Tongue (tissue), 2 donors: ENCODE data around the gene DLX1. TPM values are rescaled to one million over a fixed set of nuclear protein-coding genes. Genes with fewer than 3 reads are reported as not detected.

Experiments used
- DNase-seq: peaks from one replicate; pipeline ENCODE4 v3.0.0-alpha.2; 2015
- total RNA-seq: library from RNA; depleted of rRNA; stranded (reverse); fragments of >200 nt; gene quantifications from one replicate; pipeline ENCODE4 v1.2.3, GENCODE V29; 2014

The DLX1 gene
- total RNA-seq, 1 donor from 2014 or later, result 2.4 TPM

DNA sequence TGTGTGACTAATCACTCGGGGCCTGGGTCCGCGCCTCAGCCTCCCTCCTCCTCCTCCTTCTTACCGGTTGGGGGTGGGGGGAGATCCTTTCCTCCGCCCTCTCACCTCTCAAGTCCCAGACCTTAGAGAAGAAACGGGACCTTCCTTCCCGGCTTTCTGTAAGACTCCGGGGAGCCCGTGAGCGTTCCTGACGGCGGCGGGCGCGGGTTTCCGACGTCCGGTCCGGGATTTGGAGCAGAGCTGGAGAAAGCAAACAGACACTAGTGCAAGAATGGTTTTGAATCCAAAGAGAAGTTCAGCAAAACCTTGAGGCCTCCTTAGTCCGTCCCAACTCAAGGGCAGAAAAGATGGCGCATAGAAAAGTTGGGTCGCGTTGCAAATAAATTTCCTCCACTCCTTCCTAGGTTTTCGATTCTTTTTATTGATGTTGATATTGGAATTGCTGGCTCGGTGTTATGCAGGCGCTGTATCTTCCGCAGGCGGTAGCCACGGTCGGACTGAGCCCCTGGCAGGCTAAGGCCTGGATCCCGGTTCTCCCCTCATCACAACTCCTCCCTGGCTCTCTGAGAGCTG is 2.0 kb downstream of the DLX1 start:
- no peak for DNase-seq

DNA sequence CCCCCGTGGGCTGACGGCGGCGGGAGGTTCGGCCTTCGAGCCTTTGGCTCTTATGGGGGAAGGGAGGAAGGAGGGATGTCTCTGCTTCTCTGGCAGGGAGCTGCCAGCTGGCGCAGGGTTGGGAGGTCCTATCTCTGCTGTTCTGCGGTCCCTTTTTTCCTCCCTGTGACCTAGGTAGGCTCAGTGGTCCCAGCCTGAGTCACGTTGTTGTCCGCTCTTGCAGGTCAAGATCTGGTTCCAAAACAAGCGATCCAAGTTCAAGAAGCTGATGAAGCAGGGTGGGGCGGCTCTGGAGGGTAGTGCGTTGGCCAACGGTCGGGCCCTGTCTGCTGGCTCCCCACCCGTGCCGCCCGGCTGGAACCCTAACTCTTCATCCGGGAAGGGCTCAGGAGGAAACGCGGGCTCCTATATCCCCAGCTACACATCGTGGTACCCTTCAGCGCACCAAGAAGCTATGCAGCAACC is 2.5 kb downstream of the DLX1 start:
- DNase-seq, result no peak

DNA sequence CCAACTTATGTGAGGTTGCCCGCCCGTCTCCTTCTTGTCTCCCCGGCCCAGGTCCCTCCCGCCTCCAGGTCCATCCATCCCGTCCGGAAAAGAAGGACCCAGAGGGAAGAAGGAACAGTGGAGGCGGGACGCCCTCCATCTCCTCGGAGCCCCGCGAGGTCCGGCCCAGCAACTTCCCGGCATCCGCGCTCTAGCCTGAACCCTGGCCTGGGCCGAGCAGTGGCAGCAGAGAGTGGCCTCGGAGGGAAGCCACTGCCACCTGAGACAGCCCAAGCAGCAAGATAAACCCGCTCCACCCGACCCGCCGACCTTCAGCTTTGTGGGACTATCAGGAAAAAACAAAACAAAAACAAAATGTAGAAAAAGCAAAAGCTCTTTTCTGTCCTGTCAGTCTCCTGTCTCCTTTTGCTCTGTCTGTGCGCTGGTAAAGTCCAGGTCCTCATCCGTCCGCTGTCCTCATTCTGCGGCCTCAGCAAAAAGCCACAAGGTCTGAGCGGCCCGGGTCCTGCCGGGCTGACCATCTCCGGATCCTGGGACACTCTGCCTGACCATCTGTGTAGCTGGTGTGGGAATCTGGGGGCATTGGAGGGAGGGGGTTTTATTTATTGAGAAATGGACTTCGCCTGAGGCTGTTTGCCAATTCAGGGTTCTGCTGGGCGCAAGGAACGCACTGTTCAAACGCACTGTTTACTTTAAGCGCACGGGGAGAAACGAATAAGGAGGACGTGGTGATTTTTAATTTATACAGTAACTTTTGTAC is 3.1 kb downstream of the DLX1 start:
- DNase-seq, result no peak

DNA sequence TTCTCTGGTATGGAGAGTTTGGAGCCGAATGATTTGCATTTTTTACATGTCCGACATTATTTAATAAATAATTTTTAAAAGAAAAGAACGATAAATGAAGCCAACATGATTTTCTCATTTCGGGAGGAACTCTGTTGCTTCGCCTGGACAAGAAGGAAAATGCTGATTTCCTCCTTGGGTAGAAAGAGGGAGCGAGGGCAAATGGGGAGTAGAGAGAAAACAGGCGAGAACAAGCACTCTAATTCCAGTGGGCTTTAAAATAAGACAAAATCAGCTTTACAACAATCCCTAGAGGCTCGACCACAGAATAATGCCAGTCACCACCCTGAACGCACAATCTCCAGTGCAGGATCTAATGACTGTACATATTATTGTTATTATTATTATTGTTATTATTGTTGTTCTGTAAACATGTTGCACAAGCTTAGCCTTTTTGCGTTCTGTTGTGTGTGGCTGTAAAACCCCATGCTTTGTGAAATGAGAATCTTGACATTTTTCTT is 3.7 kb downstream of the DLX1 start:
- no peak for DNase-seq

DNA sequence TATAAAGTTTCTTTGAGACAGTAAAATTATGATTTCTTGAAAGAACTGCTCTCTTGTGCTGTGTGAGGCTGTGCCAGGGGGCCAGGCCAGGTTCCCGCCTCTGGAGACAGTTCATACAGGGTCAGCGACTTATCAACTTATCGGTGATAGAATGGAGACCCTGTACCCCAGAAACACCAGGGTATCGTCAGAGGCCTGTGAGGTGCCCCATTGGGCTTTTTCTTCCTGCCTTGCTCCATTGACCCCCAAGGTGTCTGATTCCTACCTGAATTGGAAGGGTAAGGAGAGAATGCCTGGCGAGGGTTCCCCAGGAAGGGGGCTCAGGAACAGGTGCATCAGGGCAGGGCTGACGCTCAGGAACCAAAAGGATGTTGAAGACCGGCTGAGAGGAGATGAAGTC is 4.3 kb downstream of the DLX1 start:
- no peak for DNase-seq

DNA sequence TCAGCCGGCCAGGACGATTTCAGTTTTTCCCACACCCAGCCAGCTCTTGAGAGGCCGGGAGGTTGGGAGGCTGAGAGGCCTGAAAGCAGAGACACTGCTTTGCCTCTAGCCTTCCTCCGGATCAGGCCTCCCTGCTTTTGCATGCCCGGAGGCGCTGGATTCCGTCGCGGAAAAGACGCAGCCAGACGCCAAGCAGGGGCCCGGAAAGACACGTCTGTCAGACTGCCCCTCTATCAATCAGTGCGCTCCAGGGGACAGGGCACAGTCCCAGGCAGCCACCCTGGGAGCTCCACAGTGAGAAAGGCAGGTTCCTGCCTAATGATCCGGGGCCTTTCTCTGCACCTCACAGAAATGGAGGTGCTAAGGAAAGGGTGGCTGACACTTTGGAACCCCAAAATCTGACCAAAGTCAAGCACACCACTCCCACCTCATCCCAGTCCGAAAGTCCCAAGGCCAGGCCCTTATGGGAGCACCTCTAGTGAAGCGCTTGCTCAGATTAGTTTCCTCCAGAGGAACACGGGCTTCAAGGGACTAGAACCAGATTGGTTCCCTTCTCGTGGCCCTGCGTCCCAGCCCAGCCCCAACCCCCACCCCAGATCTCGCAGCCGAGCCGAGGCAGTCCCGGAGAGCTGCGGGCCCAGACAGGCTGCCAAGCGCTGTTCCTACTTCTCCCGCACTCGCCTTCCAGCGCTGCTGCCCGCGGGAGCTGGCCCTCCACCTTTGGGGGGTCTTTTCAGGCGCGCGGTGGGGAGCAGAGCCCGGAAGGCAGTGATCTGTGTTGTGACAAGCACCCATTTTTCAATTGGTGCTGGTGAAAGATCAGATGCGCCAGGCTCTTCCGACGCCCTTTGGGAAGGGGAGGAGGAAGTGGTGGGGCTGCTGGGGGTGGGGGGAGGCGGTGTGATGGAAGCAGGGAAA is 5.0 kb downstream of the DLX1 start:
- no peak for DNase-seq

DNA sequence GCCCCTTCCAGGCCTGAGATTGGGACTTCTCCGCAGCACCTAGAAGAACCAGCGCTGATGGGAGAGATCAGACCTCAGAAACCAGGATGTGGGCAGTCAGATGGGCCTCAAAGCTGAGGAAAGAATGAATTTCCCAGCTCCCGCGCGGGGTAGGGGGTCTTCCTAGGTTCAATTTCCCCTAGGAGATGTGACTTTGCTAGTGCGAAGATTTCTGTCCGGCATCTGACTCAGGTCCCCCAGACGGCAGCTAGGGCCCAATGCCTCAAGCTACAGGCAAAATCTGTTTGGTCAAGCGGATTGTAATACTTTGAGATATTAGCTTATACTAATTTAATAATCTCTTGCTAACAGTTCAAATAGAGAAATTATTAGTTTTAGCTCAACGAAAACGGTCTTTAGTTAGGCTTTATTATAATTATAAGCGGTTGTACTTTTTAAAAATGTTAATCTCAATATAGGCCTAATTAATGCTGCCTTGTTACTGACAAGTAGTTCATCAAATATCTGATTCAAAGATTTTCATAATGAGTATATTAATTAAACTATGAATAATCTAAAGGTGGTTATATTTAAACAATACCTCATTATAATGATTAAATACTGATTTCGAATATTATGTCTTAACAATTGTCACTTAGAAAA is 5.8 kb downstream of the DLX1 start:
- no peak for DNase-seq

DNA sequence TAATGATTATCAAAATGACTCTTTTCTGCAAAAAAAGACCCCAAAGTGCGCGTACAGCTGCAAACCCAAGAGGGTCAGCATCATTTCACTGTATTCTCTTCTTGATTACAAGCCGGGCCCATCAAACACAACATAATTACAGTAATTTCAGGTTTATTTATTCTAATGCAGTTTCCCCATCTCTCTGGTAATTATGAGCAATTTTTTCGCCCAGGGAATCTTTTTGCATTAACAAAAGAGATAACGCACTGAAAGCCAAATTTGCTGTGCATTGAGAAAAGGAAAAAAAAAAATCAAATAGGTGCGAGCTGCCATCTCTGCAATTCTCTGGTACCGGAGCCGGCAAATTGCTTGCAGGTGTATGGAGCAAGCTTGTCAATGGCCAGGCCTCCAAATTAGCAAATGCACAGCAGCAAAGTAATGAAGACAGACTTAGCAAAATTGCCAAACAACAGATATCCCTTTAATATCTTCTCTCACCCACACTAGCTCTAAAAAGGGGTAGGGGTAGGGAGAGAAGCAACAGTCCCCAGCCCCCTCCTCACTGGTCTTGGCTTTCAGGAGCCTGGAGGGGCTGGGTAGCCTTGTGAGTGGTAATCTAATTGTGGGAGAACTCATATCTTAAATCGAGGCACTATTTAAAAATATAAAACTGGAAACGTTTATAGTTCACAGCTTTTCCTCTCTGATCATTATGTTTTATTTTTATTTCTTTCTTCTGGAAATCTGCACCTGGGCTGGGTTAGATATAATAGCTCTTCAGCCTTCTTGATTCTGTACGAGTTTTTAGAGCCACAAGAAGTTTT is 6.7 kb downstream of the DLX1 start:
- DNase-seq, result peak; percentile 39

DNA sequence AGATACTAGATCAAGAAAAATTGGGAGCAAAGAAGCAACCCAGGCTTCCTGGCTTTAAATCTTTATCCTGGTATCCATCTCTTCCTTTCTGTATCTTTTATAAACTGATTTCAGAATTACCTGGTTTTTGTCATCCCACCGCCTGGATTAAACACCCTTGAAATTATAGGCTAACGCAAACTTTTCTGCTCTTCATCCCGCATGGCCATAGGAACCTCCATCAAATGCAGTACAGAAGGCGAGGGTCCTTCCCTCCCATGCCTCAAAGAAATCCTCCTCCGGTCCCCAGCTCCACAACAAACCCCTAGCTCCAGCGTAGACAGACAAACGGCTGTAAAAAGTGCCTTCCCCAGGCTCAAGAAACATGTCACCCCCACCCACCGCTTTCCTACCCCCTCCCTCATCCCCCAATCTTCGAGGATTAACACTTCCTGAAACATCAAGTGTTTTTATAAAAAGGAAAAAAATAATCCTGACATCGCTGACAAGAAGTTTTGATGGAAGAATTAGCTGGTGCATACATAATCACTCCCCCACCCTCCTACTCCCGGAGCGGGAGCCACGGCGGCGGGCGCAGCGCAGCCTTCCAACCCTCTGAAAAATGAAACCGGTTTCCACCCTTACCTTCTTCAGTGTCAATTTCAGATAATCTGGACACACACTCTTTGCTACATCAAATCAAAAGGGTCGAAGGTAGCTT is 7.6 kb downstream of the DLX1 start:
- DNase-seq, result no peak

DNA sequence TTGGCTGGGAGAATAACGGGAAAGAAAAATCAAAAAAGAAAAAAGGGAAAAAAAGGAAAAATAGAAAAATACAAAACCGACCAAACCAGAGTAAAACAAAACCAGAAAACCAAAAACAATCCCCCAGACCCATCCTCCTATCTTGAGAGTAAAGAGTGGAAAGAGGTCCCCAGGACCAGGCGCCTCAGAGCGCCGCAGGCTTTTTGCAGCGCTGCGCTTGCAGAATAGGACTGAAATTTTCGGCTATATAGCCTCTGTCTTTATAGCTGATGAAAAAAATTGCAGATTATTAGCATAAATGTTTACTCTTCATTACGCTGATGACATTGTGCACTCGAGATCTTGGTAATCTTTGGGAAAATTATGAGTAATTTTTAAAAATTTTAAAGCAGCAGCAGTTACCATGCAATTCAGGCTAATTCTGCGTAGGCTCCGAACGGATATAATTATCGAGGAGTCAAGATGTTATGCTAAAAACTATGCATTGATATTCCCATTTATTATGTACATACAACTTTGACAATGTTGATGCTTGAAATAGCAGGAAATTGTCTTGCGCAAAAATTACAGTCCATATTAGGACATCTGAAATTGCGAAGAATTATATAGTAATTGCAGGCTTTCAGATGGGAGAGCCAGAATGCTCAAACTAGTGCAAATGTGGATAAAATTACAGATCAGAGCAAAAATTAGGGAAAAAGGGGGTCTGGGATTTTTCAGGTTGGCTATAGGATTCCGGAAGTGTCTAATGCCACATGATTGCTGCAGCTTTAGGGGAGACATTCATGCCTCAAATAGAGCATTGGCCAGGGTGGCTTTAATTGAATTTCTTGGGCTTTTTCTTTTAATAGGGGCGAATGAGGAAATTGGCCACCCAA is 8.3 kb downstream of the DLX1 start:
- DNase-seq, result no peak

DNA sequence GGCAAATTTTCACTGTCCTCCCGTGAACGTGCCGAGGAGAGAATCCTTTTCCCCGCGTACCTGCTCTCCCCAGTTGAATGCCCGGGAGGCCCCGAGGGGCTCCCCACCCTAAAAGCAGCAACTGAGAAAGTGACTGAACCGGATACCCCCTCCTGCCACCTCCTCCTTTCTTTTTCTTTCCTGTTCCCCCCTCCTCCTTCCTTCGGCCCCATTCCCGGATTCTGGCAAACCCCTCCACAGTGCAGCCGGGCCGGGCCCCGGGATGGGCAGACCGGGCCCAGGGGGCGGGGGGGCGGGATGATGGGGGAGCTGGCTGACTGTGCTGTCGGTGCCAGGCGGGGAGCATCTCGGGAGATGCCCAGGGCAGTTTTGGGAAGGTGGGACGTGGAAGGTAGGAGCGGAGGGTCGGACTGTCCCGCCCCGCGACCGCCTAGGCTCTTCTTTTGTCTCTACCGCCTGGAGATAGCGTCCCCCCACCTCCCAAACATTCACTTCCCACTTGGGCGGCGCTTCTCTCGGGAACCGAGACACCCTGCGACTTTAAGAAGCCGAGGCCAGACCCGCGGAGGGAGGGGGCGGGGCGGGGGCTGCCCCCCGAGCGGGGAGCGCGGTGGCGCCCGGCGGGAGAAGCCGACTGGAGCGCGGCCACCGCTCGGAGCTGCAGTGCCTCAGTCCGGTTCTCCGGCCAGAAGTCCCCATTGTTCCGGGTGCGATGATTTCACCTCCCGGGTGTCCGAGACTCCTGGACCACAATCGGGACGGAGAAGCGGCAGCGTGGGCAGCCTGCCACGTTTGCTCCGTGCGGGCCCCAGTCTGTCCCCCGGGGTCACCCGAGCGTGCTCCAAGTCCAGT is 9.2 kb downstream of the DLX1 start:
- peak; percentile 56 for DNase-seq

DNA sequence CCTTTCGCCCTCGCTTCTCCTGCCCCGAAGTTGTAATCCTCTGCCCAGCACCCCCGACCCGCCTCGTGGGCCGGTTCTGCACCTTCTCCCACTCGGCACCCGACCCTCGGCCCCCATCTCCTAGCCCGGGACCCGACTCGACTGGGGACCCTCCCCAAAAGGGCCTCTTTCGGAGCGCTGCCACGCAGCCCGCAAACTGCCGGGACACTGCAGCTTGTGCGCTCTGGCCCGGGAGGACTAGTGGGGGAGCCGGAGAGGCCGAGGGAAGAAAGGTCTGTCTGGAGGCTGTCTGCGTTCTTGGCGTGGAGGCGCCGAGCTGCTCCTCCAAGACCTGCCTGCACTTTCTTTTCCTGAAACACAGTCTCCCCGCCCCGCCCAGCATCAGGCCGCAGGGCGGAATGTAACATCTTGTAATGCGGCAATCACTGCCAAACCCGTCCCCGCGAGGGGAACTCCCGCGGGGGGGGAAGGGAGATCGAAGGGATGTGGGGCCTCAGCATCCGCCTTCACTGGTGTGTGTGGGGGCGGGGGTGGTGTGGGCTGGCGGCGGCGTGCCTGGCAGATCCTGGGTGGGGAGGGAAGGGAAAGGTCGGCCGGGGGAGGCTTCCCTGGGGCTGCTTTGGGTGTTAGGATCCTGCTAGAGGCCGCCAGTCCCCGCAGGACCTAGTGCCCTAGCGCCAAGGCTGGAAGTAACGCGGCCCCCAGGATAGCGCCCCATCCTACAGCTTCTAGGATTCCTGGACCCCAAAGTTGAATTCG is 10.0 kb downstream of the DLX1 start:
- DNase-seq, result peak; percentile 84

DNA sequence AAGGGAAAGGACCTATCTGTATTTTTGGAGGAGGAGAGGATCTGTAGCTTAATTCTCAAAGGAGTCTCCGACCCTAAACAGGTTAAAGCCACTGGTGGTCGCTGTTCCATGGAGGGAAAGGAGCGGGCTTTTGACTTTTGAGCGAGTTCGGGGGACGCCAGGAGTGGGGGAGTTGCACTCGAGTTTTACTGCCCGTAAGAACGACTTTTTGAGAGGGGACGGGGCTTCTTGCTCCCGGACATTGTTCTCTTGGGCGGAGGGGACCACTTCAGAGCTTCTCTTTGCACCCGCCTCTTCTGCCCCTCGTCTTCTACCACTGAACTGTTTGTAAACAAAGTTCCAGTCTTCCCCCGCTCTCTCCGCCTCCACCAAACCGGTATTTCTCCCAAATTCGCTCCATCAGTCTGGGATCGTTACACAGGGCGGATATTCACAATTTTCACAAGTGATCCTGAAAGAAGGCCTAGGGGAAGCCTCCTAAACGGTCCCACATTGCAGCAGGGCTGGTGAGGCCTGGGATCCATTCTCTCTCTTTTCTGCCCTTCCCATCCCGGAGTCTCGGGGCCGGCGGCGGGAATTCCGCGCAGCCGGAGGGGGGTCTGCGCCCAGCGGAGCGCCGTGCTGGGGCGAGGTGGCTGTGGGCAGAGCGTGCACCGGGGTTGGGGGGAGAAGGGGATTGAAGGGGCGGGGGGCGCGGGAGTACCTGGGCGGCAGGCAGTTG is 10.8 kb downstream of the DLX1 start:
- peak; percentile 54 for DNase-seq

DNA sequence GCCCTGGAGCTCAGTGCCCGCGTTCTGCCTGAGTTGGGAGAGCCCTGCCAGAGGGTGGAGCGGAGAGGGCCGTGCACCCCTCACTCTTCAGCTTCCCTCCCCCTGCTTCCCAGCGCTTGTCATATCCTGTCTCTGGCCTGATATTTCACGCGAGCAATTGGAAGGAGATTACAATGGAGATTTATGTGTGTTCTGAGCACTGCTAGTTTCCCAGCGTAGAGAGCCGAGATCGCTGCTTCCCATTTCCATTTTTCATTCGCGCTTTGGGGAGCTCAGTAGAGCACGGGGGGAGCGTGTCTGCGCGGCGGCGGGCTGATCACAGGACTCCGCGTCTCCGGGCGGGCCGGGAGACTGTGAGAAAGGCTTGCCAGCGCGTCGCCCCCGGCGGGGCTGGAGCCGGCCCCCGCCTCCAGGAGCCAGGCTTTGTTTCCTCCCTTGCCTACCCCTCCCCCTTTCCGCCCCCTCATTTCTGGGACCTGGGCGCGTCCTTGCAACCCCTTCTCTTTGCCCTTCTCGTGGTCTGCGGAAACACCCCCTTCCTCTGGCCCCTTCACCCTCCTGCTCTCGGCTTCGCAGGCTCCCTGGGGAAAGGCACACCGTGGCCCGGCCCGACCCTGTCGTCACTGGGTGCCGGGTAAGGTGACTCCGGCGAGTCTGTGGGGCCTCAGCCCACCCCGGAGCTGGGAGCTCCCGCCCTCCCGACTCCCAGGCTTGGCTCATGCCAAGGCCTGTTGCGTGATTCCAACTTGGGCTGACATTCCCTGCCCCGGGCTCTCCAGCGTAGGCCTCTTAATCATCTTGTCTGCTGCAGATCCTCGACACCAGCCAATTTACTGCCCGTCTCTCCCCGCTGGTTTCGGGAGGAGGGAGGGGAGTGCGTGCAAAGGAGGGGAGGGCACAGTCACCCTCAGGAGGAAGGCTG is 11.6 kb downstream of the DLX1 start:
- DNase-seq, result peak; percentile 59

DNA sequence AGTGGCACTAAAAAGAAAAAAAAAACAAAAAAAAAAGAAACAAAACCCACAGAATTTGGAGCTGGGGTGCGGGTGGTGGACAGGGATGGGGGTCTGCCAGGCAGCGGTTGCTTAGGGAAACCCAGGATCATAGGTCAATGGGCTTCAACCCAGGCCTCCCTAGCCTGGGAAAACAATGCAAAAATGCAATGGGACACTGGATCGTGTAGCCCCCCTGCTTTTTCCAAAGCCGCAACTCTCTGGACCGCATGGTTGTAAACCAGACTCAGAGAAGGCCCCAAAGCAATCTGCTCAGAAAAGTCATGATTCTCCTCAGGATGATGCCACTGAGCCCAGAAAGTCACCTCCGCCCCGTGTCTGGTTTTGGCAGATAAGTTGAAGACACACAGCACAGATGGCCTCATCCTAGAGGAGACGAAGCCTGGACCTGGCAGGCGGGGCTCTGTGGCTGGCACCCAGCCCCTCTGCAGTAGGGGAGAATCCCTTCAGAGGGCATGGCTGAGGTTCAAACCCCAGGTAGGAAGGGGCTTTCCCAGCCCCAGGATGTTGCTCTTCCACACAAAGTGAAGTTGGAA is 12.3 kb downstream of the DLX1 start:
- peak; percentile 18 for DNase-seq

DNA sequence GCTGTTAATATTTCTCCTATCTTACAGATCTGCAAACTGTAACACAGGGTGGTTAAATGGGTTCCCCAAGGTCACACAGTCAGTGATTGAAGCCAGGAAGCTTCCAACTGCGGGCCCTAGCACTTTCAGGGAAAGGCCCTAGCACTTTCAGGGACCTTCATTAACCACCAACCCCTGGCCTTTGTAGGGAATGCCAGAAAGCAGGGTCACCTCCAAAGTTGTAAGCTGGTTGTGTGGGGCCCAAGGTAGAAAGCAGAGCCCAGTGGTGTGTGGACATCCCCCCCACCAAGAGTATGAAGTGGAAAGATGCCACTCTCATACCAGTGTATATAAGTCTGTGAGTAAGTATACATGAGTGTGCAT is 13.0 kb downstream of the DLX1 start:
- no peak for DNase-seq
